ENCODE measurements around the gene GPR161. TPM values are rescaled to one million over a fixed set of nuclear protein-coding genes. Genes with fewer than 3 reads are reported as not detected.
A peak's percentile ranks its signal among the peaks of the same experiment; 100 is the strongest.

Gene GPR161
- total and polyA plus RNA-seq, 9 donors = 7.4 to 23.4 (median 16.1) TPM

GRCh38 chr1:168148916-168149315 lies 12.2 kb upstream of the GPR161 start:
- no peak for DNase-seq
- intact Hi-C loops (cut with DNase I) = no loop called here
- no peaks in the 10 kb centered on the region for H3K27me3 ChIP-seq
- WGBS, 3 donors = 12 to 29% (median 16%) methylated on average over 4 of the region's 4 CpGs
- H3K9me3 ChIP-seq = no peaks in the 10 kb centered on the region
- H3K27ac ChIP-seq = no peak overlapping the region
- H3K4me1 ChIP-seq (ENCODE audit: insufficient read depth) = no peaks in the 10 kb centered on the region
- no peaks in the 10 kb centered on the region for H3K36me3 ChIP-seq
- H3K4me3 ChIP-seq = no peak overlapping the region
- TF ChIP-seq EP300 (IDR thresholded peaks at IDR 0.05) (no peak), POLR2A (IDR thresholded peaks at IDR 0.05) (no peak), CTCF (IDR thresholded peaks at IDR 0.05) (no peak)

- WGBS, 3 donors = 88 to 90% (median 90%) methylated on average over 11 of the region's 11 CpGs
- Histone ChIP-seq H3K9me3 (no peaks in the 10 kb centered on the region), H3K27me3 (no peaks in the 10 kb centered on the region), H3K27ac (no peak overlapping the region), H3K4me3 (no peak overlapping the region), H3K4me1 (ENCODE audit: insufficient read depth) (no peaks in the 10 kb centered on the region), H3K36me3 (no peaks in the 10 kb centered on the region)
- intact Hi-C loops (cut with DNase I) = no loop called here
- DNase-seq = no peak
- TF ChIP-seq POLR2A (IDR thresholded peaks at IDR 0.05) (no peak), CTCF (IDR thresholded peaks at IDR 0.05) (no peak), EP300 (IDR thresholded peaks at IDR 0.05) (no peak)
Measured at GRCh38 chr1:168146626-168147025, 9.9 kb upstream of the GPR161 start.

- no peaks in the 10 kb centered on the region for H3K9me3 ChIP-seq
- WGBS, 3 donors = 56 to 75% (median 57%) methylated on average over 3 to 5 of the region's 5 CpGs
- intact Hi-C loops (cut with DNase I) = no loop called here
- H3K4me3 ChIP-seq = no peak overlapping the region
- no peak for DNase-seq
- TF ChIP-seq CTCF (IDR thresholded peaks at IDR 0.05) = no peak
- no peak for TF ChIP-seq POLR2A (IDR thresholded peaks at IDR 0.05)
- no peak for TF ChIP-seq EP300 (IDR thresholded peaks at IDR 0.05)
- H3K36me3 ChIP-seq = no peaks in the 10 kb centered on the region
- H3K27ac ChIP-seq = no peak overlapping the region
- H3K27me3 ChIP-seq = no peaks in the 10 kb centered on the region
- H3K4me1 ChIP-seq (ENCODE audit: insufficient read depth) = no peaks in the 10 kb centered on the region
Measured at GRCh38 chr1:168146160-168146539, 9.4 kb upstream of the GPR161 start.

GRCh38 chr1:168145184-168146159 lies 8.7 kb upstream of the GPR161 start:
- Histone ChIP-seq H3K27me3 (no peaks in the 10 kb centered on the region), H3K4me3 (no peak overlapping the region), H3K9me3 (no peaks in the 10 kb centered on the region), H3K36me3 (no peaks in the 10 kb centered on the region), H3K4me1 (ENCODE audit: insufficient read depth) (no peaks in the 10 kb centered on the region), H3K27ac (no peak overlapping the region)
- TF ChIP-seq POLR2A (IDR thresholded peaks at IDR 0.05) (no peak), CTCF (IDR thresholded peaks at IDR 0.05) (peak; percentile 80 to 92 (median 88)), EP300 (IDR thresholded peaks at IDR 0.05) (no peak)
- WGBS, 3 donors = 24 to 27% (median 26%) methylated on average over 14 to 15 of the region's 15 CpGs
- DNase-seq = peak; percentile 84 to 93 (median 92)
- intact Hi-C loops (cut with DNase I) = no loop called here
